ENCODE results near the gene EDN1.

EDN1 gene

GRCh38 chr6:12289933-12290820 lies at the start of gene EDN1:
Gene EDN1, plus strand, starts transcription at chr6:12290361. Its CDS starts 269 bp downstream, at chr6:12290630.
- peak; percentile 61 for DNase-seq (ENCODE audit: low spot score)

GRCh38 chr6:12241493-12242175 lies 48.5 kb upstream of the EDN1 start:
- no peak for DNase-seq (ENCODE audit: low spot score)

- no peak for DNase-seq (ENCODE audit: low spot score)
Measured at GRCh38 chr6:12243169-12243568, 47.0 kb upstream of the EDN1 start.

GRCh38 chr6:12245360-12245759 lies 44.8 kb upstream of the EDN1 start:
- no peak for DNase-seq (ENCODE audit: low spot score)

- no peak for DNase-seq (ENCODE audit: low spot score)
Measured at GRCh38 chr6:12245763-12246718, 44.1 kb upstream of the EDN1 start.

GRCh38 chr6:12246900-12247299 lies 43.3 kb upstream of the EDN1 start:
- DNase-seq (ENCODE audit: low spot score), result no peak

- no peak for DNase-seq (ENCODE audit: low spot score)
Measured at GRCh38 chr6:12249541-12250382, 40.4 kb upstream of the EDN1 start.

GRCh38 chr6:12250383-12250770 lies 39.8 kb upstream of the EDN1 start:
- DNase-seq (ENCODE audit: low spot score), result no peak

GRCh38 chr6:12254210-12254609 lies 36.0 kb upstream of the EDN1 start:
- no peak for DNase-seq (ENCODE audit: low spot score)

GRCh38 chr6:12258191-12258590 lies 32.0 kb upstream of the EDN1 start:
- DNase-seq (ENCODE audit: low spot score), result no peak

GRCh38 chr6:12258591-12259075 lies 31.5 kb upstream of the EDN1 start:
- DNase-seq (ENCODE audit: low spot score), result no peak

GRCh38 chr6:12260458-12261093 lies 29.6 kb upstream of the EDN1 start:
- DNase-seq (ENCODE audit: low spot score), result no peak

GRCh38 chr6:12261502-12261901 lies 28.7 kb upstream of the EDN1 start:
- DNase-seq (ENCODE audit: low spot score), result no peak

GRCh38 chr6:12262236-12263061 lies 27.7 kb upstream of the EDN1 start:
- no peak for DNase-seq (ENCODE audit: low spot score)

GRCh38 chr6:12263403-12263802 lies 26.8 kb upstream of the EDN1 start:
- no peak for DNase-seq (ENCODE audit: low spot score)

GRCh38 chr6:12264671-12265070 lies 25.5 kb upstream of the EDN1 start:
- no peak for DNase-seq (ENCODE audit: low spot score)

- no peak for DNase-seq (ENCODE audit: low spot score)
Measured at GRCh38 chr6:12265296-12265695, 24.9 kb upstream of the EDN1 start.

GRCh38 chr6:12265791-12266190 lies 24.4 kb upstream of the EDN1 start:
- DNase-seq (ENCODE audit: low spot score), result no peak

GRCh38 chr6:12266571-12266970 lies 23.6 kb upstream of the EDN1 start:
- DNase-seq (ENCODE audit: low spot score), result peak; percentile 21

- no peak for DNase-seq (ENCODE audit: low spot score)
Measured at GRCh38 chr6:12269110-12269509, 21.1 kb upstream of the EDN1 start.
